Thyroid gland (tissue), 4 donors: ENCODE data around the gene TNFSF10. TPM values are rescaled to one million over a fixed set of nuclear protein-coding genes. Genes with fewer than 3 reads are reported as not detected.
A peak's percentile ranks its signal among the peaks of the same experiment; 100 is the strongest.
"Not testable (repeated sequence)": the region's sequence is repeated elsewhere in the genome, so short reads cannot be mapped to it uniquely, and the experiment has no call there.

Experiments used
- DNase-seq, 2 donors: peaks; one replicate each; pipeline ENCODE4 v3.0.0-alpha.2; 2019
- H3K27ac ChIP-seq, 3 donors: fragments of 200-600 bp; sonication (generic); 1 replicate in 2 of 3; 2 replicates in 1 of 3; pipeline ENCODE4 v1.5.1; 2016 to 2019; ENCODE audit warnings: mild to moderate bottlenecking in 1 of 3, moderate library complexity in 1 of 3
- H3K27me3 ChIP-seq: fragments of 200-600 bp; sonication (generic); one replicate; pipeline ENCODE4 v1.5.1; 2019
- H3K36me3 ChIP-seq, 2 donors: fragments of 200-600 bp; sonication (generic); one replicate each; pipeline ENCODE4 v1.5.1; 2016 to 2019
- H3K4me1 ChIP-seq, 2 donors: fragments of 200-600 bp; sonication (generic); one replicate each; pipeline ENCODE4 v1.5.1; 2017 to 2019
- H3K4me3 ChIP-seq, 3 donors: fragments of 200-600 bp; sonication (generic); replicated peaks in 1 of 3; 1 replicate in 2 of 3; 2 replicates in 1 of 3; pipeline ENCODE4 v1.5.1; 2016; ENCODE audit warnings: mild to moderate bottlenecking in 1 of 3
- H3K9me3 ChIP-seq: fragments of 200-600 bp; sonication (generic); one replicate; pipeline ENCODE4 v1.5.1; 2017
- CTCF ChIP-seq, 6 experiments: fragments of 200-600 bp in 3 of 6; fragments of 450-650 bp in 3 of 6; sonication (generic) in 3 of 6; IDR thresholded peaks; one replicate each; pipeline ENCODE4 v1.5.1; 2016 to 2019; ENCODE audit warnings: antibody characterized with exemption in 6 of 6, mild to moderate bottlenecking in 2 of 6, inconsistent platforms in 1 of 6, moderate library complexity in 1 of 6
- POLR2A ChIP-seq, 2 donors: fragments of 450-650 bp; IDR thresholded peaks; one replicate each; pipeline ENCODE4 v1.6.1; 2017; ENCODE audit warnings: antibody characterized with exemption in 2 of 2, mild to moderate bottlenecking in 2 of 2, moderate library complexity in 1 of 2
- WGBS, 2 donors: methylation state at CpG; one replicate each; pipeline ENCODE4 v1.1.5; 2017; 5-methylcytosine and 5-hydroxymethylcytosine counted together
- intact Hi-C: fragments of 100-400 bp; cut with DNase I; formaldehyde crosslinking; loops from one replicate; pipeline ENCODE4 v1.15.1; 2023
- total RNA-seq, 4 donors: library from RNA; depleted of rRNA; stranded (reverse); fragments of >200 nt; gene quantifications; one replicate each; pipeline ENCODE4 v1.2.3, GENCODE V29; 2016

TNFSF10 gene
- total RNA-seq, 4 donors from 2014 or later = 24.4 to 178 (median 61.7) TPM

- H3K27ac ChIP-seq = peak overlapping the region in 1 of 3 donors; percentile 39
- 79 to 90% methylated on average over 1 to 2 of the region's 2 CpGs for whole genome bisulfite sequencing, 2 donors
- no peaks in the 10 kb centered on the region for H3K9me3 ChIP-seq
- H3K4me1 ChIP-seq = peaks cover 4 to 12% of the 10 kb centered on the region in 2 donors
- no peak for DNase-seq
- intact Hi-C loops = no loop called here
- TF ChIP-seq POLR2A (IDR thresholded peaks at IDR 0.05) (no peak), CTCF (IDR thresholded peaks at IDR 0.05) (no peak)
- no peaks in the 10 kb centered on the region for H3K36me3 ChIP-seq
- H3K4me3 ChIP-seq = no peak overlapping the region
- H3K27me3 ChIP-seq = no peaks in the 10 kb centered on the region
These were observed 9.7 kb downstream of the TNFSF10 start for GRCh38 chr3:172513488-172513887.

DNA sequence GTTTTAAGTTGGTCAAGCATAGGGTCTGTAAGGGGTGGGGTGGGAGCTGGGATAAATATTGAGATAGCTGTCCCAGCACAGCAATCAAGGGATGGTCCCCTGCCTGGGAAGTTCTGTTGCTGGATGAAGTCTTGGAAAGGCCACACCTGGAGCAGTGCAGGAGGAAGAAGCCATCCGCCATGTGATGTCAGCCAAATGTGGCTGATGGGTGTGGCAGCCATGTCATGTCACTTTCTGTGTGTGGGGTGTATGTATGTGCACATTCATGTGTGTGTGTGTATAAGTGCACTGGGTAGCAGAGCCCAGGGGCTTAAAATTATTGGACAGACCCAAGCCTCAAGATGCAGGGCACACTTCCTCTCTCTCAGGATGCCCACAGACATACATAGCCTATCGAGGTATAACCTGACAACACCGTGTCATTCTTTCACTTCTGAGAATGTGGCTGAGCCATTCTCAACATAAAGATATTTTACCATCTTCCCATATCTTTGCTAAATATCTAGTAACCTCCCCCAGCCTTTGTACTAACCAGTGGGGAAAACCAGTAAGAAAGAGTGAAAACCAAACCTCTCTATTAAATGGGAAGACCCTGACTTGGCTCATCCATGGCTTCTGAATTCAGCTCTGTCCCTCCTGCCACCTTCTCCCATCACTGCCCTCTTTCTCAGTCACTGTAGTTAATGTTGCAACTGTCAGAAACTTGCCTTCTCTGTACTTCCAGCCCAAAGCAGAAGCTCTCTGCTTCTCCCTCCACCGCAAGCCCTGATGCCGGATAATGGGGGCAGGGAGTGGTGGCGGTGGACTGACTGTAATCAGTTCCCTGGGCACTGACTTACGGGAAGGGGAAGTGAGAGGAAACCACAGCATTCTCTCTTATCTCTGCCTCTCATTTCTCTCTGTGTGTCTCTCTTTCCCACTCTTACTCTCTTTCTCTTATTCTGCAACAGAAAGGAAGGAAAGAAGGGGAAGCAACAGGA, 11.2 kb downstream of the TNFSF10 start:
- H3K4me1 ChIP-seq = peaks cover 3 to 9% of the 10 kb centered on the region in 2 donors
- intact Hi-C loops = no loop called here
- WGBS, 2 donors = 75 to 79% methylated on average over 7 of the region's 7 CpGs

DNA sequence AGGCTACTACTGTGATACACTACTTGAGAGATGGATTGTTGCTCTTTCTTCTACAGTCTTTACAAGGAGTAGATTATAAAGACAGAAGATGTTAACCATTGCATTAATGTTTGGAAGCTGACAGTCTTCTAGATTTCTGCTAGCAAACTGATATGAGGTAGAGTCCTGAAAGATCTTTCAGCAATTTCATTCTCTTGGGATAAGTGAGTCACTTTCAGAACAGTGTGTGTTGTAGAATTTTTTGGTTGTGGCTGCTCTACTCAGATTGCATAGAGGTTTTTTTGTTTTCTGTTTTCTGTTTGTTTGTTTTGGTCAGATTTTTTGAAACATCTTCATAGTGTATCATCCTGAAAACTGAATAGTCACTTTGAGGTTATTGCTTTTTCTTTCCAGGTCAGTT, 17.1 kb downstream of the TNFSF10 start:
- peak overlapping the region in 1 of 3 donors; percentile 53 for H3K27ac ChIP-seq
- TF ChIP-seq POLR2A (IDR thresholded peaks at IDR 0.05) = no peak
- no peak for TF ChIP-seq CTCF (IDR thresholded peaks at IDR 0.05)
- intact Hi-C loops = no loop called here

More for the DNA sequence above, 11.2 kb downstream of the TNFSF10 start:
- Histone ChIP-seq H3K27me3 (no peaks in the 10 kb centered on the region), H3K36me3 (peaks cover 0 to 3% of the 10 kb centered on the region in 2 donors), H3K9me3 (no peaks in the 10 kb centered on the region), H3K4me3 (no peak overlapping the region), H3K27ac (peak overlapping the region in 1 of 3 donors; percentile 39)
- TF ChIP-seq CTCF (IDR thresholded peaks at IDR 0.05) (no peak), POLR2A (IDR thresholded peaks at IDR 0.05) (no peak)
- DNase-seq = peak; percentile 20 to 27

DNA sequence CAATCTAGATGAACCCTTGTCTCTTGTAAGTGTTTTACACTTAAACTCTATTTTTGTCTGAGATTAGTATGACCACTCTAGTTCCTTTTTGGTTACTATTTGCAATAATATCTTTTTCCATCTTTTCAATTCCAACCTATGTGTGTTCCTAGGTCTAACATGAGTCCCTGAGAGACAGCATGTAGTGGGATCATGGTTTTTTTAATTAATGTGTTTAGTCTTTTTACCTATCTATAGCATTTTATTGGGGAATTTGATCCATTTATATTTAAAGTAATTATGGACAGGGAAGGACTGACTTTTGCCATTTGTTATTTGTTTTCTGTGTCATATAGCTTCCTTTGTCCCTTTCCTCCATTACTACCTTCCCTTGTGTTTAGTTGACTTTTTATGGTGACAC, 21.7 kb downstream of the TNFSF10 start:
- intact Hi-C loops = no loop called here
- H3K4me1 ChIP-seq = peaks cover 0 to 5% of the 10 kb centered on the region in 2 donors
- no peak overlapping the region for H3K27ac ChIP-seq
- H3K4me3 ChIP-seq = no peak overlapping the region
- no peak for DNase-seq
- no peaks in the 10 kb centered on the region for H3K36me3 ChIP-seq
- TF ChIP-seq POLR2A (IDR thresholded peaks at IDR 0.05) (no peak), CTCF (IDR thresholded peaks at IDR 0.05) (no peak)
- H3K9me3 ChIP-seq = no peaks in the 10 kb centered on the region
- H3K27me3 ChIP-seq = no peaks in the 10 kb centered on the region

More for the DNA sequence above, 17.1 kb downstream of the TNFSF10 start:
- DNase-seq = no peak
- no peaks in the 10 kb centered on the region for H3K9me3 ChIP-seq
- no peak overlapping the region for H3K4me3 ChIP-seq
- H3K4me1 ChIP-seq = peaks cover 0 to 7% of the 10 kb centered on the region in 2 donors
- H3K27me3 ChIP-seq = no peaks in the 10 kb centered on the region
- peaks cover 0 to 3% of the 10 kb centered on the region in 2 donors for H3K36me3 ChIP-seq

DNA sequence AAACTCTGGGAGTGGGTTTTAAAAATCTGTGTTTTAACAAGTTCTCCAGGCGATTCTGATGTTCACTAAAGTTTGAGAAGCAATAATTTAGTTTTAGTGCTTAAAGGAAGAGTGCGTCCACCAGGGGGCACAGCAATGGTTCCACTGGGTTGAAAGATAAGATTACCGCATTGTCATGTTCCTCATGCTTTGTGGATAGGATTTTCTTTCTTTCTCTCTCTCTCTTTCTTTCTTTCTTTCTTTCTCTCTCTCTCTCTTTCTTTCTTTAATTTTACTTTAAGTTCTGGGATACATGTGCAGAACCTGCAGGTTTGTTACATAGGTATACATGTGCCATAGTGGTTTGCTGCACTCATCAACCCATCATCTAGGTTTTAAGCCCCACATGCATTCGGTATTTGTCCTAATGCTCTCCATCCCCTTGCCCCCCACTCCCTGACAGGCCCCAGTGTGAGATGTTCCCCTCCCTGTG, 33.0 kb downstream of the TNFSF10 start:
- H3K4me3 ChIP-seq, H3K9me3 ChIP-seq, H3K27me3 ChIP-seq, H3K27ac ChIP-seq, H3K4me1 ChIP-seq, H3K36me3 ChIP-seq, intact Hi-C loops: not testable (repeated sequence)
- TF ChIP-seq CTCF (IDR thresholded peaks at IDR 0.05) = peak; percentile 37 to 83 (median 72)
- 28 to 30% methylated on average over 4 of the region's 4 CpGs for WGBS, 2 donors
- peak; percentile 73 to 86 for DNase-seq
